ENCODE measurements around the gene P3H1.

The P3H1 gene

GRCh38 chr1:42744148-42744413 lies 22.7 kb downstream of the P3H1 start:
- no peak for DNase-seq (ENCODE audit: low read depth)
- TF ChIP-seq, protein P1, sequence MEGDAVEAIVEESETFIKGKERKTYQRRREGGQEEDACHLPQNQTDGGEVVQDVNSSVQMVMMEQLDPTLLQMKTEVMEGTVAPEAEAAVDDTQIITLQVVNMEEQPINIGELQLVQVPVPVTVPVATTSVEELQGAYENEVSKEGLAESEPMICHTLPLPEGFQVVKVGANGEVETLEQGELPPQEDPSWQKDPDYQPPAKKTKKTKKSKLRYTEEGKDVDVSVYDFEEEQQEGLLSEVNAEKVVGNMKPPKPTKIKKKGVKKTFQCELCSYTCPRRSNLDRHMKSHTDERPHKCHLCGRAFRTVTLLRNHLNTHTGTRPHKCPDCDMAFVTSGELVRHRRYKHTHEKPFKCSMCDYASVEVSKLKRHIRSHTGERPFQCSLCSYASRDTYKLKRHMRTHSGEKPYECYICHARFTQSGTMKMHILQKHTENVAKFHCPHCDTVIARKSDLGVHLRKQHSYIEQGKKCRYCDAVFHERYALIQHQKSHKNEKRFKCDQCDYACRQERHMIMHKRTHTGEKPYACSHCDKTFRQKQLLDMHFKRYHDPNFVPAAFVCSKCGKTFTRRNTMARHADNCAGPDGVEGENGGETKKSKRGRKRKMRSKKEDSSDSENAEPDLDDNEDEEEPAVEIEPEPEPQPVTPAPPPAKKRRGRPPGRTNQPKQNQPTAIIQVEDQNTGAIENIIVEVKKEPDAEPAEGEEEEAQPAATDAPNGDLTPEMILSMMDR (IDR thresholded peaks at IDR 0.05; ENCODE audit: low read length, missing control alignments), result no peak
- H3K4me3 ChIP-seq (replicated peaks; ENCODE audit: low read depth, low read length), result no peak overlapping the region

- DNase-seq (ENCODE audit: low read depth), result no peak
- TF ChIP-seq, protein P1 (IDR thresholded peaks at IDR 0.05; ENCODE audit: low read length, missing control alignments), result no peak
- no peak overlapping the region for H3K4me3 ChIP-seq (replicated peaks; ENCODE audit: low read depth, low read length)
Measured at GRCh38 chr1:42743317-42744147, 23.3 kb downstream of the P3H1 start.

GRCh38 chr1:42742617-42743316 lies 24.1 kb downstream of the P3H1 start:
- TF ChIP-seq, protein P1 (IDR thresholded peaks at IDR 0.05; ENCODE audit: low read length, missing control alignments), result no peak

GRCh38 chr1:42742141-42742540 lies 24.7 kb downstream of the P3H1 start:
- TF ChIP-seq, protein P1 (IDR thresholded peaks at IDR 0.05; ENCODE audit: low read length, missing control alignments), result no peak
- no peak for DNase-seq (ENCODE audit: low read depth)
- no peak overlapping the region for H3K4me3 ChIP-seq (replicated peaks; ENCODE audit: low read depth, low read length)

More at GRCh38 chr1:42742617-42743316, 24.1 kb downstream of the P3H1 start:
- no peak overlapping the region for H3K4me3 ChIP-seq (replicated peaks; ENCODE audit: low read depth, low read length)
- DNase-seq (ENCODE audit: low read depth), result no peak

GRCh38 chr1:42741706-42742105 lies 25.1 kb downstream of the P3H1 start:
- TF ChIP-seq, protein P1 (IDR thresholded peaks at IDR 0.05; ENCODE audit: low read length, missing control alignments), result no peak
- no peak for DNase-seq (ENCODE audit: low read depth)
- no peak overlapping the region for H3K4me3 ChIP-seq (replicated peaks; ENCODE audit: low read depth, low read length)

GRCh38 chr1:42740851-42741580 lies 25.8 kb downstream of the P3H1 start:
- H3K4me3 ChIP-seq (replicated peaks; ENCODE audit: low read depth, low read length), result no peak overlapping the region
- TF ChIP-seq, protein P1 (IDR thresholded peaks at IDR 0.05; ENCODE audit: low read length, missing control alignments), result no peak
- DNase-seq (ENCODE audit: low read depth), result no peak

Data from fibroblast of pulmonary artery (primary cell).